ENCODE data around the gene CRYBA1.

DNA sequence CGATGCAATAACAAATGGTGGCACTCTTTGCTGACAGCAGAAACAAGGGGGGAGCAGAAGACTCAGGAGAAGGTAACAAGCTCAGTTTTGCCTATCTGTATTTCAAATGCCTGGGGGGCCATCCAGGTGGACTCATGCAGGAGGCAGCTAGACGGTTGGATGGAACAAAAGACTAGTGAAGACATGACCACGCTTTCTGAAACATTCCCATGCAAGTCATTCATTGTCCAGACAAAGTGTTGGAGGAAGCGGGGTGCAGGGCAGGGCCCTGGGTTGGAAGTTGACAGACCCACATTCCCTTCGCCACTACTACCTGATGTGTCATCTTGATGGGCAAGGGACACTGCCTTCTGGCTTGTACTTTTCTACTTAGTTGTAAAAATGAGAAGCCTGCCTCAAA is 29.8 kb upstream of the CRYBA1 start:
- TF ChIP-seq, protein P1, sequence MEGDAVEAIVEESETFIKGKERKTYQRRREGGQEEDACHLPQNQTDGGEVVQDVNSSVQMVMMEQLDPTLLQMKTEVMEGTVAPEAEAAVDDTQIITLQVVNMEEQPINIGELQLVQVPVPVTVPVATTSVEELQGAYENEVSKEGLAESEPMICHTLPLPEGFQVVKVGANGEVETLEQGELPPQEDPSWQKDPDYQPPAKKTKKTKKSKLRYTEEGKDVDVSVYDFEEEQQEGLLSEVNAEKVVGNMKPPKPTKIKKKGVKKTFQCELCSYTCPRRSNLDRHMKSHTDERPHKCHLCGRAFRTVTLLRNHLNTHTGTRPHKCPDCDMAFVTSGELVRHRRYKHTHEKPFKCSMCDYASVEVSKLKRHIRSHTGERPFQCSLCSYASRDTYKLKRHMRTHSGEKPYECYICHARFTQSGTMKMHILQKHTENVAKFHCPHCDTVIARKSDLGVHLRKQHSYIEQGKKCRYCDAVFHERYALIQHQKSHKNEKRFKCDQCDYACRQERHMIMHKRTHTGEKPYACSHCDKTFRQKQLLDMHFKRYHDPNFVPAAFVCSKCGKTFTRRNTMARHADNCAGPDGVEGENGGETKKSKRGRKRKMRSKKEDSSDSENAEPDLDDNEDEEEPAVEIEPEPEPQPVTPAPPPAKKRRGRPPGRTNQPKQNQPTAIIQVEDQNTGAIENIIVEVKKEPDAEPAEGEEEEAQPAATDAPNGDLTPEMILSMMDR (optimal IDR thresholded peaks at IDR 0.05 in 1 of 3, IDR thresholded peaks at IDR 0.05 in 1 of 3, conservative IDR thresholded peaks at IDR 0.05 in 1 of 3; ENCODE audit: extremely low read depth in 1 of 3, insufficient read depth in 2 of 3, low read length in 3 of 3) = no peak
- no peak for TF ChIP-seq EZH2 (IDR thresholded peaks at IDR 0.05; ENCODE audit: low read length)

Measured in keratinocyte (primary cell).